Heart left ventricle (tissue), 16 donors: ENCODE results near the gene MYOZ3. TPM values are rescaled to one million over a fixed set of nuclear protein-coding genes. Genes with fewer than 3 reads are reported as not detected.

ENCODE experiments used
- ATAC-seq, 4 donors: fragments of 200-7000 bp; cut with Tn5 transposase; one replicate each; pipeline ENCODE4 v1.9.1; 2020 to 2022; ENCODE audit warnings: moderate library complexity in 4 of 4, mild to moderate bottlenecking in 3 of 4, moderate number of reproducible peaks in 1 of 4
- DNase-seq, 5 donors: peaks; one replicate each; pipeline ENCODE4 v3.0.0-alpha.2; 2020
- H3K27ac ChIP-seq, 12 donors: fragments of 200-600 bp; sonication (generic) in 4 of 12; one replicate each; pipeline versions ENCODE4 v1.5.0 to v1.8.0; 2016 to 2022; ENCODE audit warnings: mild to moderate bottlenecking in 2 of 12
- H3K27me3 ChIP-seq, 9 donors: fragments of 200-600 bp; sonication (generic) in 2 of 9; one replicate each; pipeline versions ENCODE4 v1.5.1 to v1.8.0; 2016 to 2022; ENCODE audit warnings: mild to moderate bottlenecking in 3 of 9
- H3K36me3 ChIP-seq, 9 donors: fragments of 200-600 bp; sonication (generic) in 2 of 9; one replicate each; pipeline versions ENCODE4 v1.5.0 to v1.8.0; 2018 to 2022; ENCODE audit warnings: mild to moderate bottlenecking in 2 of 9
- H3K4me1 ChIP-seq, 12 donors: fragments of 200-600 bp; sonication (generic) in 4 of 12; one replicate each; pipeline versions ENCODE4 v1.5.0 to v1.8.0; 2016 to 2022; ENCODE audit warnings: mild to moderate bottlenecking in 3 of 12
- H3K4me3 ChIP-seq, 12 donors: fragments of 200-600 bp; sonication (generic) in 4 of 12; one replicate each; pipeline versions ENCODE4 v1.5.0 to v1.8.0; 2017 to 2022; ENCODE audit warnings: mild to moderate bottlenecking in 9 of 12, moderate library complexity in 4 of 12
- H3K9me3 ChIP-seq, 12 donors: fragments of 200-600 bp; sonication (generic) in 4 of 12; one replicate each; pipeline versions ENCODE4 v1.5.0 to v1.8.0; 2016 to 2022; ENCODE audit warnings: mild to moderate bottlenecking in 1 of 12
- POLR2A ChIP-seq, 2 donors: fragments of 450-650 bp; IDR thresholded peaks; one replicate each; pipeline ENCODE4 v1.6.1; 2017; ENCODE audit warnings: antibody characterized with exemption in 2 of 2, mild to moderate bottlenecking in 2 of 2, moderate library complexity in 2 of 2
- WGBS, 4 donors: extraction: QIAGEN DNeasy Blood & Tissue Kit in 2 of 4; methylation state at CpG; one replicate each; pipeline versions ENCODE4 v1.1.5 to v1.1.7; 2013 to 2018; 5-methylcytosine and 5-hydroxymethylcytosine counted together
- intact Hi-C, 10 donors: fragments of 100-400 bp; cut with DNase I; formaldehyde crosslinking; loops; one replicate each; pipeline versions ENCODE4 v1.11.1 to v1.14.2; 2022
- polyA plus RNA-seq, 2 donors: library from polyadenylated mRNA; stranded (reverse); fragments of 200-250 nt; gene quantifications; one replicate each; pipeline ENCODE4 v1.2.3, GENCODE V29; 2013
- total RNA-seq, 9 donors: library from RNA; depleted of rRNA in 2 of 9; stranded (reverse); fragments of >200 nt in 2 of 9; fragmentation: NEBNext Ultra II Directional in 3 of 9; extraction: Animal tissue kit (Norgen Biotek cat#: 25700) in 3 of 9; gene quantifications; one replicate each; pipeline versions ENCODE4 v1.1.0 to v1.2.4, GENCODE V29; 2016 to 2023
- TF ChIP-seq, protein P1 (sequence below), 12 donors: fragments of 200-600 bp; sonication (generic) in 4 of 12; IDR thresholded peaks; one replicate each; pipeline versions ENCODE4 v1.5.0 to v1.8.0; 2018 to 2022; ENCODE audit warnings: antibody characterized with exemption in 12 of 12, mild to moderate bottlenecking in 5 of 12
- donor health status: ischemic (EF 13 %, LVEDD 7.1; RV severe dilation, severe dysfunction).
- donor health status: healthy with polysubstance abuse.
- donor health status: DM: no; HTN: yes; CAD: no.
- donor health status: DM: no; HTN: no; CAD: no.
- donor health status: ischemic (EF 25% LVEDD 6.9; RV normal size, moderate dysfunction).
- donor health status: ischemic (EF 25% LVEDD 5.7; RV mildly dilated, moderate dysfunction).
- donor health status: healthy.
- donor health status: DM: yes; HTN: yes; CAD: no.
- donor health status: ischemic (EF 35%, LVEDD 5.7; RV mildly dilated, moderate dysfunction).
- donor health status: nonischemic (EF 11% LVEDD 7.7; RV severe dilation, severe dysfunction).
- donor health status: DM: yes; HTN: yes; CAD: no.
- donor health status: PGD.
- donor health status: ischemic (EF 29% LVEDD 5.4; RV normal size, mild dysfunction).
- donor health status: nonischemic (EF 23%, LVEDD 6.1; RV moderate dilation, normal function).

MYOZ3 gene
- total and polyA plus RNA-seq, 11 donors = 1.2 to 10.2 (median 4.6) TPM

DNA sequence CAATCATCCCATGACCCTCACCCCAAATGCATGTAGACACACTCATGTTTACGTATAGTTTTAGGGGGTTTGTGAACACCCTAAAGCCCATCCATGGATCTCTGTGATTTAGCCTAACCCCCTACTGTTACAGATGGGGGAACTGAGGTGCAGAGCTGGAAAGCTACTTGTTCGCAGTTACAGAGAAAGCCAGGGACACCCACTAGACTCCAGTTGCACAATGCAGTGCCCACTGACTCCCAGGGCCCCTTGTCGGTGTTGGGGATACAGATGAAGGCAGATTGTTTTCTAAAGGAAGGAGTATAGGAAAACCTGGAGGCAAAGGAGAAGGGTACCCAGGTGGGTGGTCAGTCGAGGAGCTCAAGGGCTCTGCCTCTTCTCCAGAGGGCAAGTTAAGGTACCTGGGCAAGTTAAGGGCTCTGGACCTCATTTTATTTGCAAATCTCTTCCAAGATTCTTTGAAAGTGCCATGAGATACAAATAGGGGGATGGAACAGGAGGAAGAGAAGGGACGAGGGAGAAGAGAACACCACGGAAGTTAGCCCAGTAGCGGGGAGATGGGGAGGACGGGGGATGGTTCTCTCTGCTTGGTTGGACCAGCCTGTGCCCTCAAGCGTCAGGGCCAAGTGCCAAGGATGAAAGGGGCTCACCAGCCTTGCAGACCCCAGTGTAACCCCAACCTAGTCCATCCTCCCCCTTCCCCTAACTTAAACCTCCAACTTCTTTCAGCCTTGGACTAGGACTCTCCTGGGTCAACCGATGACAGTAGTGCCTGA is 958 bp downstream of the MYOZ3 start:
- no peak overlapping the region for H3K27ac ChIP-seq
- H3K4me1 ChIP-seq = peaks cover 0 to 43% (median 23%) of the 10 kb centered on the region in 12 donors
- H3K27me3 ChIP-seq = no peaks in the 10 kb centered on the region
- no peaks in the 10 kb centered on the region for H3K9me3 ChIP-seq
- no peak overlapping the region for H3K4me3 ChIP-seq
- ATAC-seq (no peak), DNase-seq (no peak)
- no peaks in the 10 kb centered on the region for H3K36me3 ChIP-seq
- TF ChIP-seq, protein P1, sequence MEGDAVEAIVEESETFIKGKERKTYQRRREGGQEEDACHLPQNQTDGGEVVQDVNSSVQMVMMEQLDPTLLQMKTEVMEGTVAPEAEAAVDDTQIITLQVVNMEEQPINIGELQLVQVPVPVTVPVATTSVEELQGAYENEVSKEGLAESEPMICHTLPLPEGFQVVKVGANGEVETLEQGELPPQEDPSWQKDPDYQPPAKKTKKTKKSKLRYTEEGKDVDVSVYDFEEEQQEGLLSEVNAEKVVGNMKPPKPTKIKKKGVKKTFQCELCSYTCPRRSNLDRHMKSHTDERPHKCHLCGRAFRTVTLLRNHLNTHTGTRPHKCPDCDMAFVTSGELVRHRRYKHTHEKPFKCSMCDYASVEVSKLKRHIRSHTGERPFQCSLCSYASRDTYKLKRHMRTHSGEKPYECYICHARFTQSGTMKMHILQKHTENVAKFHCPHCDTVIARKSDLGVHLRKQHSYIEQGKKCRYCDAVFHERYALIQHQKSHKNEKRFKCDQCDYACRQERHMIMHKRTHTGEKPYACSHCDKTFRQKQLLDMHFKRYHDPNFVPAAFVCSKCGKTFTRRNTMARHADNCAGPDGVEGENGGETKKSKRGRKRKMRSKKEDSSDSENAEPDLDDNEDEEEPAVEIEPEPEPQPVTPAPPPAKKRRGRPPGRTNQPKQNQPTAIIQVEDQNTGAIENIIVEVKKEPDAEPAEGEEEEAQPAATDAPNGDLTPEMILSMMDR (IDR thresholded peaks at IDR 0.05) = no peak
- no peak for TF ChIP-seq POLR2A (IDR thresholded peaks at IDR 0.05)
- WGBS, 4 donors = 89 to 94% (median 92%) methylated on average over 9 to 10 of the region's 10 CpGs
- intact Hi-C loops = no loop called here

DNA sequence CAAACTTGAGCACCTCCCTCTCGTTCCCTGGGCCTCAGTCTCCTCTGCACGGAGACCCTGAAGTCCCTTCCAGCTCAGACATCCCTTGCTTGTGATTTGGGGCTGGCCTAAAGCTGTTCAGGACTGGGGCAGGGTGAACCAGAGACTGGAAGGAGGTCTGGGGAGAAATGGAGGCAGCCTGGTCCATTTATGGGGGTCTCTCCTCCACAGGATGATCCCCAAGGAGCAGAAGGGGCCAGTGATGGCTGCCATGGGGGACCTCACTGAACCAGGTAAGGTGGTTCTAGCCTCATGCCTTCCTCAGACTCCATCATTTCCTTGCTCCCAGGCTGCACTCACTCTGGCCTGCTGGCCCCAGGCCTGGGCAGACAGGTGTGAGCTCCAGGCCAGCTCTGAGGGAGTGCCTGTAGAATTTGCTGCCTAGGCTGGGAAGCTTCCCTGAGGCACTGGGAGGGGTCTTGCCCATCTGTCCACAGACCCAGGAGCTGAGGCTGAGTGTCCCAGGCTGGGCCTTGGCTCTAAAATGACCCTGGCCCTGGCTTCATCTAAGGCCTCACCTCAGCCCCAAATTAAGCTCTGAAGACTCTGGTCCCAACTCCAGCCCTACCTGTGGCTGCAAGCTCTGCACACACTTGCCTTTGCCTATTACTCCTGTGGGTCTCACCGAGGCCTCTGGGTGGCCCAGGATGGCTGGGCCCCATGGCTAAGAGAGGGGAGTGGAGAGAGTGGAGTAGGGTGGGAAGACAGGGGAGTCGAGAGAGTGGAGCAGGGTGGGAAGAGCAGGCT is 1.9 kb downstream of the MYOZ3 start:
- peaks cover 0 to 34% (median 17%) of the 10 kb centered on the region in 12 donors for H3K4me1 ChIP-seq
- WGBS, 4 donors = 80 to 91% (median 90%) methylated on average over 4 of the region's 4 CpGs
- DNase-seq = peak in 1 of 5 donors; percentile 33

DNA sequence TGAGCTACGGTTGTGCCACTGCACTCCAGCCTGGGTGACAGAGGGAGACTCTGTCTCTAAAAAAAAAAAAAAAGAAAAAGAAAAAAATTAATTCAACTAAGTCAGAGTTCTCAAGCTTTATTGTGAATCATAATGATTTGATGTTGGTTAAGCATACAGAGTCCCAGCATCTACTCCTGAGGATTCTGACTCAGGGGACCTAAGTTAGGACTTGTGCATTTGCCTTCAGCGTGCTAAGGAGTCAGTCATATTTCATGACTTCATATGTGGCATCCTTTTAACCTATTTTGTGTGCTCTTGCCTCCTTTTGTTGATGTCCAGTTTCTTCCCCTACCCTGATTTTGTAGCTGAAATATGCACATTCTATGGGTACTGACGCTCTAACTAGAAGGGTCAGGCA is 2.9 kb downstream of the MYOZ3 start:
- Histone ChIP-seq H3K27ac (no peak overlapping the region), H3K4me1 (peaks cover 0 to 24% (median 7%) of the 10 kb centered on the region in 12 donors), H3K36me3 (no peaks in the 10 kb centered on the region), H3K27me3 (no peaks in the 10 kb centered on the region), H3K9me3 (no peaks in the 10 kb centered on the region), H3K4me3 (no peak overlapping the region)
- 94 to 96% (median 94%) methylated on average over 3 of the region's 3 CpGs for WGBS, 4 donors
- DNase-seq (no peak), ATAC-seq (no peak)
- TF ChIP-seq POLR2A (IDR thresholded peaks at IDR 0.05) = no peak
- TF ChIP-seq, protein P1 (IDR thresholded peaks at IDR 0.05) = no peak
- intact Hi-C loops = no loop called here

More for the DNA sequence above, 1.9 kb downstream of the MYOZ3 start:
- ATAC-seq = no peak
- H3K36me3 ChIP-seq = no peaks in the 10 kb centered on the region
- H3K9me3 ChIP-seq = no peaks in the 10 kb centered on the region
- H3K27me3 ChIP-seq = no peaks in the 10 kb centered on the region
- H3K4me3 ChIP-seq = no peak overlapping the region
- no peak for TF ChIP-seq POLR2A (IDR thresholded peaks at IDR 0.05)
- TF ChIP-seq, protein P1 (IDR thresholded peaks at IDR 0.05) = no peak
- intact Hi-C loops = no loop called here
- H3K27ac ChIP-seq = no peak overlapping the region

DNA sequence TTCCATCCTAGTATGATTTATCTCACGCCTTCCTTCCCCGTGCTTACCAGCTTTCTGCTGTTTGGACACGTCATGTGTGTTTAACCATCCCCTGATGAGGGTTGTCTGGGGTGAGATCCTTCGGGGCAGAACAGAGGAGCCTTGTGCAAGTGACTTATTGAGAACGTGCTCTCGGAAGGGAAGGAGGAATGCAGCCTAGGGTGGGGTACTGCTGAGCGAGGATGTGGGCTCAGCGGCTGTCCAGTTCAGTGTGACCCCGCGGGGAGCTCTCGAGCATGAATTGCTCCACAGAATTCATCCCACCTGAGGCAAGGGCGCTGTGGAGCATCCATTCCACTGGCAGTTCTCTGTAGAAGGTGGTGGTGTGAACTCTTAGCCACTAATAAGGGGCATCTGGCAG is 4.0 kb downstream of the MYOZ3 start:
- Histone ChIP-seq H3K4me3 (no peak overlapping the region), H3K27ac (no peak overlapping the region), H3K4me1 (peaks cover 0 to 14% (median 2%) of the 10 kb centered on the region in 12 donors), H3K9me3 (no peaks in the 10 kb centered on the region), H3K36me3 (no peaks in the 10 kb centered on the region), H3K27me3 (no peaks in the 10 kb centered on the region)
- TF ChIP-seq, protein P1 (IDR thresholded peaks at IDR 0.05) = no peak
- TF ChIP-seq POLR2A (IDR thresholded peaks at IDR 0.05) = no peak
- no peak for DNase-seq
- WGBS, 4 donors = 75 to 81% (median 80%) methylated on average over 12 of the region's 12 CpGs
- intact Hi-C loops = no loop called here
- no peak for ATAC-seq
